Measurements from ENCODE around the gene GABARAPL1. TPM values are rescaled to one million over a fixed set of nuclear protein-coding genes. Genes with fewer than 3 reads are reported as not detected.

GABARAPL1 gene
- total RNA-seq, 1 experiment from 2014 or later, result 70.6 TPM

DNA sequence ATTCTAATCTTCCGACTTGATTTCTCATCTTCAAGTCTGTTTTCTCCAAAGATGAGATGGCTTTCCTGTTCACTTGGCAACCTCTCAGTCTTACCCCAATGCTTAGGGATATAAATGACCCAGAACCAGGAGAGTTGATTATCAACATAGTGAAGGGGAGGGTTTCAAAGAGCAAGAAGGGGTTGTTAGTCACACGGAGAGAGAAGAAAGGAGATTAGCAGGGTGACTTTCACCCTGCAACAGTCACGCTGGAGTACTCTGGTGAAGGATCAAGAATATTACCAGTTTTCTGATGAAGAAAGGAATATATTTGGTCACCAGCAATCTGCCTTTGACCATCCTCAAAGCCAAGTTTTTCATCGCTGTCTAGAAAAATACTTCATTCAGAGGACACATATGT, 33.9 kb upstream of the GABARAPL1 start, which contains the start of gene TMEM52B:
Gene TMEM52B (plus strand): TSS at position 212 of the 400 bp plus-strand sequence. CDS start 543 bp downstream, outside the sequence.
- Histone ChIP-seq H3K27ac (ENCODE audit: low read depth, low read length, poor library complexity, severe bottlenecking) (no peak within 1 kb of the TSS), H3K4me1 (ENCODE audit: insufficient read depth, low read length, poor library complexity, severe bottlenecking) (no peaks in the 10 kb centered on the region), H3K27me3 (replicated peaks; ENCODE audit: insufficient read depth, low read depth, low read length, poor library complexity) (no peaks in the 10 kb centered on the region), H3K36me3 (ENCODE audit: insufficient read depth, low read length, poor library complexity, severe bottlenecking) (no peaks in the 10 kb centered on the region), H3K4me3 (ENCODE audit: low read depth, low read length, poor library complexity, severe bottlenecking) (no peak within 1 kb of the TSS), H3K9me3 (ENCODE audit: low read depth, low read length, poor library complexity, severe bottlenecking) (no peaks in the 10 kb centered on the region)
- ChIA-PET CTCF (no interaction called here), POLR2A (ENCODE audit: low non-redundant PET) (no interaction called here)
- intact Hi-C loops (cut with micrococcal nuclease; ENCODE audit: unreplicated experiment), result no loop called here
- no peak for DNase-seq (ENCODE audit: low spot score)
- no TSS peak for BruUV-seq (replicated peaks)
- TF ChIP-seq EZH2 (IDR thresholded peaks at IDR 0.05; ENCODE audit: borderline replicate concordance, low read depth, low read length, poor library complexity, severe bottlenecking), result no peak
- no peak for TF ChIP-seq CTCF (conservative IDR thresholded peaks at IDR 0.05; ENCODE audit: low read depth, low read length)

GRCh38 chr12:10179776-10180181, 32.9 kb upstream of the GABARAPL1 start:
- Histone ChIP-seq H3K36me3 (ENCODE audit: insufficient read depth, low read length, poor library complexity, severe bottlenecking) (no peaks in the 10 kb centered on the region), H3K4me3 (ENCODE audit: low read depth, low read length, poor library complexity, severe bottlenecking) (no peak overlapping the region), H3K4me1 (ENCODE audit: insufficient read depth, low read length, poor library complexity, severe bottlenecking) (no peaks in the 10 kb centered on the region), H3K27me3 (replicated peaks; ENCODE audit: insufficient read depth, low read depth, low read length, poor library complexity) (no peaks in the 10 kb centered on the region), H3K27ac (ENCODE audit: low read depth, low read length, poor library complexity, severe bottlenecking) (no peak overlapping the region), H3K9me3 (ENCODE audit: low read depth, low read length, poor library complexity, severe bottlenecking) (no peaks in the 10 kb centered on the region)
- intact Hi-C loops (cut with micrococcal nuclease; ENCODE audit: unreplicated experiment), result no loop called here
- POLR2A ChIA-PET (ENCODE audit: low non-redundant PET), result no interaction called here
- no peak for TF ChIP-seq CTCF (conservative IDR thresholded peaks at IDR 0.05; ENCODE audit: low read depth, low read length)
- no peak for TF ChIP-seq EZH2 (IDR thresholded peaks at IDR 0.05; ENCODE audit: borderline replicate concordance, low read depth, low read length, poor library complexity, severe bottlenecking)
- CTCF ChIA-PET, result no interaction called here
- no peak for DNase-seq (ENCODE audit: low spot score)
- no TSS peak for BruUV-seq (replicated peaks)

DNA sequence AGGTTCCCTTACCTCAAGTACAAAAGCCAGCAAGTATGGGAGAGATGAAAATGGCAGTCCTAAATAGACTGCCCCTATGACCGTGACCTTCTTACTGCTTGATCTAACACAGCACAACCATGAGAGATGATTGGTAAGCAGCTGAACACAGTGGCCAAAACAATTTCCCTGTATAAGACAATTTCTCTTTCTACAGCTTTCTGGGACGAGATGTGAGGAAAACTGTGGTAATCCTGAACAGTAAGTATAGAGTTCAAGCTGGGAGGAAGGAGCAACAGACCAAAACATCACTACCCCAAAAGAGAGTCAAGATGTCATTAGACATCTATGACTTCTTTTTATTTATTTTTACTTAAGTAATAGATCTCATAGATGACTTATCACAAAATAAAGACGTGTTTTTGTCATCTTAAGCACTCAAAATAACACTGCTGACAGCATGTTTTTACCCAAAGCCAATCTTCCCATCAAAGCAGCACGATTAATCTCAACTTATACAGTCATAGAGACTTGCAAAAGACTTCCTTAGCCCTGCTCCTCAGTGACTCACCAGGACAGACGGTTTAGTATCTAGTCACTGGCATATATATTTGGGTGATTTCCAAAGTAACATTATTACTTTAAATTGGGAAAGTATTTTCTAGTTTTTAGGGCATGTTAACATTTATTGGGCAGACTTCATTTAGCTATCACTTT, 30.2 kb upstream of the GABARAPL1 start:
- Histone ChIP-seq H3K27me3 (replicated peaks; ENCODE audit: insufficient read depth, low read depth, low read length, poor library complexity) (no peaks in the 10 kb centered on the region), H3K9me3 (ENCODE audit: low read depth, low read length, poor library complexity, severe bottlenecking) (no peaks in the 10 kb centered on the region), H3K27ac (ENCODE audit: low read depth, low read length, poor library complexity, severe bottlenecking) (no peak overlapping the region), H3K4me1 (ENCODE audit: insufficient read depth, low read length, poor library complexity, severe bottlenecking) (no peaks in the 10 kb centered on the region), H3K4me3 (ENCODE audit: low read depth, low read length, poor library complexity, severe bottlenecking) (no peak overlapping the region), H3K36me3 (ENCODE audit: insufficient read depth, low read length, poor library complexity, severe bottlenecking) (no peaks in the 10 kb centered on the region)
- peak; percentile 39 for DNase-seq (ENCODE audit: low spot score)
- intact Hi-C loops (cut with micrococcal nuclease; ENCODE audit: unreplicated experiment), result no loop called here
- TF ChIP-seq EZH2 (IDR thresholded peaks at IDR 0.05; ENCODE audit: borderline replicate concordance, low read depth, low read length, poor library complexity, severe bottlenecking) (no peak), CTCF (conservative IDR thresholded peaks at IDR 0.05; ENCODE audit: low read depth, low read length) (no peak)
- no TSS peak for BruUV-seq (replicated peaks)
- ChIA-PET CTCF (no interaction called here), POLR2A (ENCODE audit: low non-redundant PET) (no interaction called here)

Measured in A673 (cell line).